A673 (cell line): ENCODE measurements around the gene KRTAP6-3. TPM values are rescaled to one million over a fixed set of nuclear protein-coding genes. Genes with fewer than 3 reads are reported as not detected.

ENCODE experiments used
- BruUV-seq: library from RNA; stranded (reverse); fragments of 400-500 nt; replicated peaks from 2 replicates; lab custom pipeline; 2021; lab: Mats Ljungman, UMichigan
- CTCF ChIA-PET: fragments of 300-600 bp; sonication (Branson Sonifier 250); formaldehyde crosslinking; loops from one replicate; lab custom pipeline; 2022; ENCODE audit warnings: antibody characterized with exemption; lab: Charles Lee
- POLR2A ChIA-PET: fragments of 300-600 bp; sonication (Branson Sonifier 250); formaldehyde crosslinking; loops from one replicate; lab custom pipeline; 2022; ENCODE audit warnings: antibody characterized with exemption; ENCODE audit not compliant: low non-redundant PET; lab: Charles Lee
- DNase-seq: peaks from one replicate; pipeline ENCODE4 v3.0.0-alpha.2; 2015; ENCODE audit warnings: low spot score
- H3K27ac ChIP-seq: fragments of 200-600 bp; sonication (generic); 2 replicates; pipeline ENCODE4 v1.5.1; 2016; ENCODE audit warnings: mixed run types, low read depth, mild to moderate bottlenecking, mixed read lengths, antibody characterized with exemption, low read length; ENCODE audit not compliant: poor library complexity, severe bottlenecking
- H3K27me3 ChIP-seq: fragments of 200-600 bp; sonication (generic); replicated peaks from 2 replicates; pipeline ENCODE4 v1.6.1; 2017; ENCODE audit warnings: mixed run types, low read depth, mild to moderate bottlenecking, mixed read lengths, antibody characterized with exemption, low read length; ENCODE audit not compliant: insufficient read depth, poor library complexity
- H3K36me3 ChIP-seq: fragments of 200-600 bp; sonication (generic); 2 replicates; pipeline ENCODE4 v1.6.1; 2016; ENCODE audit warnings: mixed run types, mild to moderate bottlenecking, mixed read lengths, antibody characterized with exemption, low read length; ENCODE audit not compliant: insufficient read depth, poor library complexity, severe bottlenecking
- H3K4me1 ChIP-seq: fragments of 200-600 bp; sonication (generic); 2 replicates; pipeline ENCODE4 v1.6.1; 2017; ENCODE audit warnings: mixed run types, mild to moderate bottlenecking, mixed read lengths, antibody characterized with exemption, low read length; ENCODE audit not compliant: insufficient read depth, poor library complexity, severe bottlenecking
- H3K4me3 ChIP-seq: fragments of 200-600 bp; sonication (generic); 2 replicates; pipeline ENCODE4 v1.5.1; 2016; ENCODE audit warnings: low read depth, mixed run types, mild to moderate bottlenecking, mixed read lengths, low read length; ENCODE audit not compliant: poor library complexity, severe bottlenecking
- H3K9me3 ChIP-seq: fragments of 200-600 bp; sonication (generic); 2 replicates; pipeline ENCODE4 v1.6.1; 2016; ENCODE audit warnings: mixed run types, low read depth, mild to moderate bottlenecking, mixed read lengths, antibody characterized with exemption, low read length; ENCODE audit not compliant: poor library complexity, severe bottlenecking
- EZH2 ChIP-seq: fragments of 200-600 bp; sonication (generic); IDR thresholded peaks from 2 replicates; pipeline ENCODE4 v1.6.1; 2017; ENCODE audit warnings: borderline replicate concordance, low read depth, mild to moderate bottlenecking, mixed read lengths, antibody characterized with exemption, low read length; ENCODE audit not compliant: poor library complexity, severe bottlenecking
- intact Hi-C: fragments of 100-400 bp; cut with micrococcal nuclease; formaldehyde crosslinking; loops from one replicate; pipeline ENCODE4 v1.10.0; 2022; ENCODE audit not compliant: unreplicated experiment
- total RNA-seq: library from RNA; stranded (reverse); gene quantifications from 2 replicates; pipeline ENCODE4 v1.2.3, GENCODE V29; 2021
- TF ChIP-seq, protein P1 (sequence below): fragments of 300-800, 200-600 bp; sonication (generic); conservative IDR thresholded peaks from 2 replicates; pipeline ENCODE4 v1.5.1; 2017; ENCODE audit warnings: low read depth, mild to moderate bottlenecking, antibody characterized with exemption, low read length, moderate library complexity, mixed read lengths

The KRTAP6-3 gene
- total RNA-seq, 1 experiment from 2014 or later = not detected

GRCh38 chr21:30612132-30612531 lies 19.9 kb downstream of the KRTAP6-3 start:
- Histone ChIP-seq H3K9me3 (no peaks in the 10 kb centered on the region), H3K4me1 (no peaks in the 10 kb centered on the region), H3K27me3 (no peaks in the 10 kb centered on the region), H3K36me3 (no peaks in the 10 kb centered on the region), H3K4me3 (no peak overlapping the region), H3K27ac (no peak overlapping the region)
- no peak for DNase-seq
- ChIA-PET CTCF (no interaction called here), POLR2A (no interaction called here)
- BruUV-seq = no TSS peak
- intact Hi-C loops = no loop called here
- TF ChIP-seq EZH2 = no peak
- TF ChIP-seq, protein P1, sequence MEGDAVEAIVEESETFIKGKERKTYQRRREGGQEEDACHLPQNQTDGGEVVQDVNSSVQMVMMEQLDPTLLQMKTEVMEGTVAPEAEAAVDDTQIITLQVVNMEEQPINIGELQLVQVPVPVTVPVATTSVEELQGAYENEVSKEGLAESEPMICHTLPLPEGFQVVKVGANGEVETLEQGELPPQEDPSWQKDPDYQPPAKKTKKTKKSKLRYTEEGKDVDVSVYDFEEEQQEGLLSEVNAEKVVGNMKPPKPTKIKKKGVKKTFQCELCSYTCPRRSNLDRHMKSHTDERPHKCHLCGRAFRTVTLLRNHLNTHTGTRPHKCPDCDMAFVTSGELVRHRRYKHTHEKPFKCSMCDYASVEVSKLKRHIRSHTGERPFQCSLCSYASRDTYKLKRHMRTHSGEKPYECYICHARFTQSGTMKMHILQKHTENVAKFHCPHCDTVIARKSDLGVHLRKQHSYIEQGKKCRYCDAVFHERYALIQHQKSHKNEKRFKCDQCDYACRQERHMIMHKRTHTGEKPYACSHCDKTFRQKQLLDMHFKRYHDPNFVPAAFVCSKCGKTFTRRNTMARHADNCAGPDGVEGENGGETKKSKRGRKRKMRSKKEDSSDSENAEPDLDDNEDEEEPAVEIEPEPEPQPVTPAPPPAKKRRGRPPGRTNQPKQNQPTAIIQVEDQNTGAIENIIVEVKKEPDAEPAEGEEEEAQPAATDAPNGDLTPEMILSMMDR = no peak

- no peak for DNase-seq
- Histone ChIP-seq H3K9me3 (no peaks in the 10 kb centered on the region), H3K27ac (no peak within 1 kb of the TSS), H3K36me3 (no peaks in the 10 kb centered on the region), H3K4me1 (no peaks in the 10 kb centered on the region), H3K27me3 (no peaks in the 10 kb centered on the region), H3K4me3 (no peak within 1 kb of the TSS)
- TF ChIP-seq EZH2 = no peak
- TF ChIP-seq, protein P1 = no peak
- CTCF ChIA-PET = no interaction called here
- intact Hi-C loops = no loop called here
- no TSS peak for BruUV-seq
- POLR2A ChIA-PET = interaction anchor here (0.5 kb wide), 1 partner anchor 1667 kb away, joined by 3 read pairs; no protein-coding TSS in a partner anchor
Measured at GRCh38 chr21:30613836-30614235, 21.6 kb downstream of the KRTAP6-3 start, which contains the start of gene KRTAP6-1. Gene KRTAP6-1, minus strand, starts transcription at chr21:30613930. Its CDS starts 26 bp downstream, at chr21:30613904.

DNA sequence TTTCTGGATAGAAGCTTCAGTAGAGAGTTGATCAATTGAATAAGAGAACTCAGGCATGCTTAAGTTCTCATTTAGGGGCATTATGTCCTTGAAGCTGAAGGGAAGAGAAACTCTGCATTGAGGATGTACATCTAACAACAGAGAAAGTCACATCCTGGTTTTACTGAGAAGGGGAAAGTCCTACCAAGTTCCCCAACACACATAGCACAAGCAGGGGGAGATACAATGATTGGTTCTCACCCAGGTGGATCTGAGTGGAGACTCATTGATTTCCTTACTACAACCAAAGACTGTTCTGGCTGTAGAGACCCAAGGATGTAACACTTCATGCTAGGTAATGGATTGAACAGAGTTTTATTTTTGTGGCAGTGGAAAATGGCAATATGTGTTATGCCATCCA lies 23.0 kb downstream of the KRTAP6-3 start:
- no peak overlapping the region for H3K27ac ChIP-seq
- no peak for DNase-seq
- no peak overlapping the region for H3K4me3 ChIP-seq
- H3K36me3 ChIP-seq = no peaks in the 10 kb centered on the region
- intact Hi-C loops = no loop called here
- ChIA-PET POLR2A (no interaction called here), CTCF (no interaction called here)
- no peaks in the 10 kb centered on the region for H3K9me3 ChIP-seq
- no peaks in the 10 kb centered on the region for H3K27me3 ChIP-seq
- no peaks in the 10 kb centered on the region for H3K4me1 ChIP-seq
- TF ChIP-seq, protein P1 = no peak
- TF ChIP-seq EZH2 = no peak
- BruUV-seq = no TSS peak
